ENCODE measurements around the gene WWOX. TPM values are rescaled to one million over a fixed set of nuclear protein-coding genes. Genes with fewer than 3 reads are reported as not detected.

The WWOX gene
- total and polyA plus RNA-seq, 2 donors (not counting 3 experiments of a cell fraction or from before 2014, with no cell fraction given) = 6.2 to 12.5 TPM

DNA sequence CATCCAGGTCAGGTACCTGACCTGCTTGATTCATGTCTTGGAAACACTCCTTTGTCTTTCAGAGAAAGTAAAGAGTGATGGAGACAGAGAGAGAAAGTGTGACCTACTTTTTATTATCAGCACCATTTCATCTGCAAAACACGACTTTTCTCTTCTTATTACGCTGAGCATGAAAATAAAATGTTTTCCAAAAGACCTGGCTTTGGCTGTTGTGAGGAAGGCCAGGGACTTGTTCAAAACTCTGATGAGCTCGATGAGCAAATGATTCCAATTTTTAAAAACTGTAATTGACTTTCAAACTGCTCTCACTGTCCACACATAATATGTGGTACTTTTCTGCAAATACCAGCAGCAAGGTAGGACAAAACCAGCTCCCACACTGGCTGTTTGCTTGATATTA, 821.2 kb downstream of the WWOX start:
- no peak overlapping the region for H3K4me2 ChIP-seq (ENCODE audit: insufficient read depth, low read length)
- intact Hi-C loops (cut with micrococcal nuclease) (no loop called here), dilution Hi-C loops (cut with MboI; ENCODE audit: extremely low pct_ligation_motif_present, low sequenced_read_pairs) (no loop called here)
- H4K20me1 ChIP-seq (replicated peaks; ENCODE audit: control insufficient read depth, extremely low read depth, insufficient read depth, low read length) = no peaks in the 10 kb centered on the region
- H3K9me3 ChIP-seq (replicated peaks; ENCODE audit: control insufficient read depth, insufficient read depth, low read length) = peaks cover 5% of the 10 kb centered on the region
- no peak overlapping the region for H3K4me3 ChIP-seq (replicated peaks in 1 of 3; ENCODE audit: insufficient read depth in 1 of 3, low read depth in 1 of 3, low read length in 3 of 3)
- H3K79me2 ChIP-seq (ENCODE audit: control insufficient read depth, insufficient read depth, low read length) = no peaks in the 10 kb centered on the region
- H2AFZ ChIP-seq (ENCODE audit: low read depth, low read length) = no peak overlapping the region
- BruUV-seq (replicated peaks) = no TSS peak
- no peaks in the 10 kb centered on the region for H3K27me3 ChIP-seq (ENCODE audit: control insufficient read depth in 2 of 2, insufficient read depth in 2 of 2, low read length in 2 of 2)
- POLR2A ChIA-PET = no interaction called here
- H3K36me3 ChIP-seq (ENCODE audit: control insufficient read depth in 2 of 2, extremely low read depth in 1 of 2, insufficient read depth in 2 of 2, low read length in 2 of 2) = no peaks in the 10 kb centered on the region
- no peaks in the 10 kb centered on the region for H3K4me1 ChIP-seq (ENCODE audit: control insufficient read depth, extremely low read depth, insufficient read depth, low read length)
- TF ChIP-seq, protein P1, sequence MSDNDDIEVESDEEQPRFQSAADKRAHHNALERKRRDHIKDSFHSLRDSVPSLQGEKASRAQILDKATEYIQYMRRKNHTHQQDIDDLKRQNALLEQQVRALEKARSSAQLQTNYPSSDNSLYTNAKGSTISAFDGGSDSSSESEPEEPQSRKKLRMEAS (IDR thresholded peaks at IDR 0.05; ENCODE audit: insufficient read depth, insufficient read length) = no peak
- TF ChIP-seq EZH2 (IDR thresholded peaks at IDR 0.05; ENCODE audit: borderline replicate concordance, low read depth, low read length, severe bottlenecking) (no peak), POLR2A (IDR thresholded peaks at IDR 0.05; ENCODE audit: low read depth, low read length) (no peak), FOS (IDR thresholded peaks at IDR 0.05; ENCODE audit: borderline replicate concordance, insufficient read depth, low read length) (no peak), POLR2AphosphoS5 (IDR thresholded peaks at IDR 0.05; ENCODE audit: insufficient read depth, low read depth, low read length) (no peak), MYC (IDR thresholded peaks at IDR 0.05; ENCODE audit: low read depth, low read length) (no peak), JUN (IDR thresholded peaks at IDR 0.05; ENCODE audit: borderline replicate concordance, insufficient read depth, insufficient read length, low read depth) (no peak), GATA2 (IDR thresholded peaks at IDR 0.05; ENCODE audit: insufficient read depth, insufficient read length, low read depth, low read length) (no peak)
- TF ChIP-seq, protein P2, sequence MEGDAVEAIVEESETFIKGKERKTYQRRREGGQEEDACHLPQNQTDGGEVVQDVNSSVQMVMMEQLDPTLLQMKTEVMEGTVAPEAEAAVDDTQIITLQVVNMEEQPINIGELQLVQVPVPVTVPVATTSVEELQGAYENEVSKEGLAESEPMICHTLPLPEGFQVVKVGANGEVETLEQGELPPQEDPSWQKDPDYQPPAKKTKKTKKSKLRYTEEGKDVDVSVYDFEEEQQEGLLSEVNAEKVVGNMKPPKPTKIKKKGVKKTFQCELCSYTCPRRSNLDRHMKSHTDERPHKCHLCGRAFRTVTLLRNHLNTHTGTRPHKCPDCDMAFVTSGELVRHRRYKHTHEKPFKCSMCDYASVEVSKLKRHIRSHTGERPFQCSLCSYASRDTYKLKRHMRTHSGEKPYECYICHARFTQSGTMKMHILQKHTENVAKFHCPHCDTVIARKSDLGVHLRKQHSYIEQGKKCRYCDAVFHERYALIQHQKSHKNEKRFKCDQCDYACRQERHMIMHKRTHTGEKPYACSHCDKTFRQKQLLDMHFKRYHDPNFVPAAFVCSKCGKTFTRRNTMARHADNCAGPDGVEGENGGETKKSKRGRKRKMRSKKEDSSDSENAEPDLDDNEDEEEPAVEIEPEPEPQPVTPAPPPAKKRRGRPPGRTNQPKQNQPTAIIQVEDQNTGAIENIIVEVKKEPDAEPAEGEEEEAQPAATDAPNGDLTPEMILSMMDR (IDR thresholded peaks at IDR 0.05; ENCODE audit: extremely low read depth in 1 of 2, insufficient read depth in 1 of 2, low read depth in 1 of 2, low read length in 2 of 2) = no peak
- no peak overlapping the region for H3K27ac ChIP-seq (ENCODE audit: insufficient read depth, low read depth, low read length)
- DNase-seq (ENCODE audit: low read depth, low spot score) = no peak
- no peaks in the 10 kb centered on the region for H3K9me1 ChIP-seq (replicated peaks; ENCODE audit: control insufficient read depth, extremely low read depth, insufficient read depth, low read length)
- no peak for FAIRE-seq
- H3K9ac ChIP-seq (replicated peaks; ENCODE audit: extremely low read depth, insufficient read depth, low read length) = no peak overlapping the region
- CTCF ChIA-PET = no interaction called here
